Hepatocyte (in vitro differentiated cells): Measurements from ENCODE around the gene RPS23. TPM values are rescaled to one million over a fixed set of nuclear protein-coding genes. Genes with fewer than 3 reads are reported as not detected.

Experiments
- DNase-seq: peaks from one replicate; pipeline ENCODE4 v3.0.0-alpha.2; 2016; ENCODE audit warnings: low spot score
- H2AFZ ChIP-seq: fragments of 200-600 bp; sonication (generic); 2 replicates; pipeline ENCODE4 v1.6.0; 2016; ENCODE audit warnings: antibody characterized with exemption, mild to moderate bottlenecking
- H3K27ac ChIP-seq: fragments of 200-600 bp; sonication (generic); 2 replicates; pipeline ENCODE4 v1.5.1; 2016; ENCODE audit warnings: mild to moderate bottlenecking
- H3K27me3 ChIP-seq: fragments of 200-600 bp; sonication (generic); 2 replicates; pipeline ENCODE4 v1.6.1; 2016
- H3K36me3 ChIP-seq: fragments of 200-600 bp; sonication (generic); replicated peaks from 2 replicates; pipeline ENCODE4 v1.5.1; 2016; ENCODE audit warnings: low read depth; ENCODE audit not compliant: insufficient read depth
- H3K4me1 ChIP-seq: fragments of 200-600 bp; sonication (generic); 2 replicates; pipeline ENCODE4 v1.5.1; 2016; ENCODE audit warnings: mild to moderate bottlenecking, moderate library complexity; ENCODE audit not compliant: insufficient read depth
- H3K4me2 ChIP-seq: fragments of 200-600 bp; sonication (generic); 2 replicates; pipeline ENCODE4 v1.6.0; 2016
- H3K4me3 ChIP-seq: fragments of 200-600 bp; sonication (generic); 2 replicates; pipeline ENCODE4 v1.5.1; 2016; ENCODE audit warnings: mild to moderate bottlenecking
- H3K79me2 ChIP-seq: fragments of 200-600 bp; sonication (generic); 2 replicates; pipeline ENCODE4 v1.6.0; 2017; ENCODE audit warnings: mild to moderate bottlenecking
- H3K9me2 ChIP-seq: fragments of 200-600 bp; sonication (generic); replicated peaks from 2 replicates; pipeline ENCODE4 v1.6.0; 2017; ENCODE audit warnings: mild to moderate bottlenecking; ENCODE audit not compliant: insufficient read depth
- H3K9me3 ChIP-seq: fragments of 200-600 bp; sonication (generic); 2 replicates; pipeline ENCODE4 v1.5.1; 2016; ENCODE audit warnings: low read depth, mild to moderate bottlenecking
- H4K20me1 ChIP-seq: fragments of 200-600 bp; sonication (generic); 2 replicates; pipeline ENCODE4 v1.6.0; 2016; ENCODE audit warnings: mild to moderate bottlenecking; ENCODE audit not compliant: insufficient read depth, poor library complexity, severe bottlenecking
- EZH2 ChIP-seq: fragments of 200-600 bp; sonication (generic); IDR thresholded peaks from 2 replicates; pipeline ENCODE4 v1.6.1; 2016; ENCODE audit warnings: antibody characterized with exemption, mild to moderate bottlenecking, borderline replicate concordance
- EZH2phosphoT487 ChIP-seq: fragments of 200-600 bp; sonication (generic); IDR thresholded peaks from one replicate; pipeline ENCODE4 v1.6.1; 2018; ENCODE audit warnings: antibody characterized with exemption, mild to moderate bottlenecking, low read depth, moderate library complexity; ENCODE audit not compliant: unreplicated experiment, severe bottlenecking
- WGBS: methylation state at CpG from one replicate; pipeline ENCODE4 v1.1.6; 2016; ENCODE audit warnings: low lambda C conversion rate; ENCODE audit errors: missing lambda C conversion rate; 5-methylcytosine and 5-hydroxymethylcytosine counted together
- polyA plus RNA-seq: library from polyadenylated mRNA; unstranded; fragments of >200 nt; fragmentation: Nextera tagmentation; extraction: Ambion mirVana; gene quantifications from 2 replicates; pipeline ENCODE4 v1.2.1, GENCODE V29; 2016
- total RNA-seq: library from RNA; depleted of rRNA; stranded (reverse); fragments of >200 nt; gene quantifications from 2 replicates; pipeline ENCODE4 v1.2.3, GENCODE V29; 2014
- TF ChIP-seq, protein P1 (sequence below): fragments of 200-600 bp; sonication (generic); IDR thresholded peaks from 2 replicates; pipeline ENCODE4 v1.5.1; 2016; ENCODE audit warnings: antibody characterized with exemption, mild to moderate bottlenecking; ENCODE audit not compliant: poor library complexity

Gene RPS23
- total and polyA plus RNA-seq, 2 experiments from 2014 or later, result 797 to 3,018 TPM

DNA sequence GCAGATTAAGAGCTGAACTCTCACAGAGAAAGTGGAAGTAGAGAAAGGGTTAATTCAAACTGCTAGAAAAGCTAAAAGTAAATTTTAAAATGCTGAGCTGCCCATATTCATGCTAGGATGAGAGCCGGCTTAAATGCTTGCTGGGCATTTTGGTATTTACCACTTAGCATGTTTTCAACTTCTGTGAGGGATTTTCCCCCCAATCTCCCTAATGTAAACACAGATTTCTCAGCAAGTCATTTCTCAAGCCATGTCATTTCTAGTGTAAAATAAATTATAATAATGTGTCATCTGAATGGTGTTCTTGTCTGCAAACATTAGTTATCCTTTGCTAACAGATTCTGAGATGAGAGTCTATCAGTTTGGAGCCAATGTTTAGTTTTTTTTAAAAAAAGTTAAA, 22.3 kb downstream of the RPS23 start:
- TF ChIP-seq EZH2phosphoT487 (no peak), EZH2 (no peak)
- TF ChIP-seq, protein P1, sequence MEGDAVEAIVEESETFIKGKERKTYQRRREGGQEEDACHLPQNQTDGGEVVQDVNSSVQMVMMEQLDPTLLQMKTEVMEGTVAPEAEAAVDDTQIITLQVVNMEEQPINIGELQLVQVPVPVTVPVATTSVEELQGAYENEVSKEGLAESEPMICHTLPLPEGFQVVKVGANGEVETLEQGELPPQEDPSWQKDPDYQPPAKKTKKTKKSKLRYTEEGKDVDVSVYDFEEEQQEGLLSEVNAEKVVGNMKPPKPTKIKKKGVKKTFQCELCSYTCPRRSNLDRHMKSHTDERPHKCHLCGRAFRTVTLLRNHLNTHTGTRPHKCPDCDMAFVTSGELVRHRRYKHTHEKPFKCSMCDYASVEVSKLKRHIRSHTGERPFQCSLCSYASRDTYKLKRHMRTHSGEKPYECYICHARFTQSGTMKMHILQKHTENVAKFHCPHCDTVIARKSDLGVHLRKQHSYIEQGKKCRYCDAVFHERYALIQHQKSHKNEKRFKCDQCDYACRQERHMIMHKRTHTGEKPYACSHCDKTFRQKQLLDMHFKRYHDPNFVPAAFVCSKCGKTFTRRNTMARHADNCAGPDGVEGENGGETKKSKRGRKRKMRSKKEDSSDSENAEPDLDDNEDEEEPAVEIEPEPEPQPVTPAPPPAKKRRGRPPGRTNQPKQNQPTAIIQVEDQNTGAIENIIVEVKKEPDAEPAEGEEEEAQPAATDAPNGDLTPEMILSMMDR, result no peak
- Histone ChIP-seq H2AFZ (no peak overlapping the region), H4K20me1 (no peaks in the 10 kb centered on the region), H3K4me1 (no peaks in the 10 kb centered on the region), H3K9me3 (no peaks in the 10 kb centered on the region), H3K4me2 (no peak overlapping the region), H3K79me2 (no peaks in the 10 kb centered on the region), H3K36me3 (no peaks in the 10 kb centered on the region), H3K27ac (no peak overlapping the region), H3K27me3 (no peaks in the 10 kb centered on the region), H3K9me2 (no peaks in the 10 kb centered on the region), H3K4me3 (no peak overlapping the region)
- no peak for DNase-seq
- 69% methylated on average over 1 of the region's 1 CpG for WGBS

DNA sequence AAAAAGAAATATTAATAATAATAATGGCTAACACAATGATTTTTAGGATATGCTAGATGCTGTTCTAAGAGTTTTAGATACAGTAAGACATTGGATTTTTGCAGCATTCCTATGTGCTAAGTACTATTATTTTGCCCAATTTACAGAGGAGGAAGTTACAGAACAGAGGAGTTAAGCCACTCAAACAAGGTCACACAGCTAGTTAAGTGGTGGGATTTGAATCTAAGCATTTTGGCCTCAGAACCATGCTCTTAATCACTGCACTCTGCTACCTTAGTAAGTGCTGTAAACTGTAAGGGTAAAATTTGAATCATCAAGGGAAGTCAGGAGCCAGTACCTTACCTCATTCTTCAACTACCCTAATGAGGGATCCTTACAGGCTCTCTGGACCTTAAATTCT, 25.4 kb downstream of the RPS23 start:
- H3K4me2 ChIP-seq, result no peak overlapping the region
- H3K27ac ChIP-seq, result no peak overlapping the region
- TF ChIP-seq EZH2phosphoT487 (no peak), EZH2 (no peak)
- TF ChIP-seq, protein P1, result no peak
- no peaks in the 10 kb centered on the region for H3K27me3 ChIP-seq
- H2AFZ ChIP-seq, result no peak overlapping the region
- H3K4me3 ChIP-seq, result no peak overlapping the region
- no peaks in the 10 kb centered on the region for H3K9me3 ChIP-seq
- no peaks in the 10 kb centered on the region for H3K36me3 ChIP-seq
- H3K79me2 ChIP-seq, result no peaks in the 10 kb centered on the region
- DNase-seq, result no peak
- no peaks in the 10 kb centered on the region for H4K20me1 ChIP-seq
- no peaks in the 10 kb centered on the region for H3K9me2 ChIP-seq
- no peaks in the 10 kb centered on the region for H3K4me1 ChIP-seq

DNA sequence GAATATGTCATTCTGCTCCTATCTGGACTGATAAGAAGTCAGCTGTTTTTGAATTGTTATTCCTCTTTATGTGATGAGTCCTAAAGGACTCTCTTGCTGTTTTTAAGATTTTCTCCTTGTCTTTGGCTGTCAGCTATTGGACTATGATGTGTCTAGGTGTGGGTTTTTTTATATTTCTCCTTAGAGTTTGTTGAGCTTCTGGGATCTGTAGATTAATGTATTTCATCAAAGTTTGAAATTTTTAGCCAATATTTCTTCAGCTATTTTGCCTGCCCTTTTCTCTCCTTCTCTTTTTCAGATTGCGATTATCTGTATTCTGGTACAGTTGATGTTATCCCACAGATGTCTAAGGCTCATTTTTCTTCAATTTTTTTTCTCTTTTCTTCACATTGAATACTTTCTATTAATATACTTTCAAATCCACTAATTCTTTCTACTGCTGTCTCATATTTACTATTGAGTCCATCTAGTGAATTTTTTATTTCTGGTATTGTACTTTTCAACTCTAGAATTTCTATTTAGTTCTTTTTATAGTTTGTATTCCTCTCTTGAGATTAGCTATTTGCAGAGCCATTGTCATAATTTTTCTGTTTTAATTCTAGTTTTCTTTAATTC, 31.1 kb downstream of the RPS23 start:
- Histone ChIP-seq H3K79me2 (no peaks in the 10 kb centered on the region), H3K9me3 (no peaks in the 10 kb centered on the region), H3K27me3 (no peaks in the 10 kb centered on the region), H3K4me1 (no peaks in the 10 kb centered on the region), H3K4me2 (no peak overlapping the region), H3K4me3 (no peak overlapping the region), H3K36me3 (no peaks in the 10 kb centered on the region), H3K27ac (no peak overlapping the region), H3K9me2 (no peaks in the 10 kb centered on the region), H2AFZ (no peak overlapping the region), H4K20me1 (no peaks in the 10 kb centered on the region)
- DNase-seq, result no peak
- 97% methylated on average over 1 of the region's 1 CpG for WGBS
- TF ChIP-seq, protein P1, result no peak
- TF ChIP-seq EZH2phosphoT487 (no peak), EZH2 (no peak)
